GM21390 (cell line): ENCODE results near the gene IQUB.
"Not testable (repeated sequence)": the region's sequence is repeated elsewhere in the genome, so short reads cannot be mapped to it uniquely, and the experiment has no call there.

Source experiments
- ATAC-seq: cut with Tn5 transposase; IDR thresholded peaks from one replicate; pipeline ENCODE4 v1.9.1; 2021; ENCODE audit not compliant: unreplicated experiment

The IQUB gene

DNA sequence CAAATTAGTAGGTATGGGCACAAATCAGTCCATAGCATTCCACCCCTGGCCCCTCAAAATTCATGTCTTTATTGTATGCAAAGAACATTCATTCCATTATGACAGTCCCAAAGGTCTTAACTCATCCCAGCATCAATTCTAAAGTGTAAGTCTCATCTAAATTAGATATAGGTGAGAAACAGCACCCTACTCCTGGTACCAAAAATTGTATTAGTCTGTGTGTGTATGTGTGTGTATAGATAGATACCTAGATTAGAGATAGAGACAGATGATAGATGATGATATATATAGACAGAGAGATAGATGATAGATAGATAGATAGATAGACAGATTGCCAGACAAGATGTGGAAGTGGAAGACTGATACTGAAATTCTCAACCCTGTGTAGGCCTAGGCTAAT lies 109.9 kb downstream of the IQUB start:
- no peak for ATAC-seq

DNA sequence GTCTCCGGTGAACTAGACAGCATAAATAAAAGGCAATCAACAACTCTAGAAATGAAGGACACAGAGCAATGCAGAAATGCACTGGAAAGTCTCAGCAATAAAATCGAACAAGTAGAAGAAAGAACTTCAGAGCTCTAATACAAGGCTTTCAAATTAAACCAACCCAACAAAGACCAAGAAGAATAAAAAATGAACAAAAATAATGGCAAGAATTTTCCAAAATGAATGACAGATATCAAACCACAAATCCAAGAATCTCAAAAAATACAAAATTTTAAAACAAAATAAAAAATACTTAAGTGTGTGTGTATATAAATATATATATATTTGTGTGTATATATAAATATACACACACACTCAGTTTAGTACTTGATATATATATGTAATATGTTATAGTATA lies 110.8 kb downstream of the IQUB start:
- ATAC-seq = no peak

DNA sequence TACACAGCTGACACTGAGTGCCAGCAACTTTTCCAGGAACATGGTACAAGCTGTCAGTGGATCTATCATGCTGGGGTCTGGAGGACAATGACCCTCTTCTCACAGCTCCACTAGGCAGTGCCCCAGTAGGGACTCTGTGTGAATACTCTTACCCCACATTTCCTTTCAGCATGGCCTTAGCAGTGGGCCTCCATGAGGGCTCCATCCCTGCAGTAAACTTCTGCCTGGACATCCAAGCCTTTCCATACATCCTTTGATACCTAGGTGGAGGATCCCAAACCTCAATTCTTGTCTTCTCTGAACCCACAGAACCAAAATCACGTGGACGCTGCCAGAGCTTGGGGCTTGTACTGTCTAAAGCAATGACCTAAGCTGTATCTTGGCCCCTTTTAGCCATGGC lies 116.8 kb downstream of the IQUB start:
- ATAC-seq = no peak

DNA sequence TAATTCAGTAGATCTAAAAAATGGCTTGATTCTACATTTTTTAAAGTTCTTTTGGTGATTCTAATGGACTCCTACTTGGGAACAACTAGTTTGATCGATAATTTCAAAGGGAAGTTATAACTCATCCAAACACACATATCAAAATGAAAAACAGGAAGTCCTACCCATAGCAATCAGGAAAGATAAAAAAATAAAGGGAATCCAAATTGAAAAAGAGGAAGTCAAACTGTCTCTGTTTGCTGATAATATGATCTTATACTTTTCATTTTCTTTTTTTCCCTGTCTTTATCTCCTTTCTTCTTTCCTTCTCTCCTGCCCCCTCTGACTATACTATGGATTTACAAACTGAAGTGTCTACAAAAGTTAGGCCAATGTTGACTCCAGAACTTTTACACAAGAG lies 118.8 kb downstream of the IQUB start:
- no peak for ATAC-seq

DNA sequence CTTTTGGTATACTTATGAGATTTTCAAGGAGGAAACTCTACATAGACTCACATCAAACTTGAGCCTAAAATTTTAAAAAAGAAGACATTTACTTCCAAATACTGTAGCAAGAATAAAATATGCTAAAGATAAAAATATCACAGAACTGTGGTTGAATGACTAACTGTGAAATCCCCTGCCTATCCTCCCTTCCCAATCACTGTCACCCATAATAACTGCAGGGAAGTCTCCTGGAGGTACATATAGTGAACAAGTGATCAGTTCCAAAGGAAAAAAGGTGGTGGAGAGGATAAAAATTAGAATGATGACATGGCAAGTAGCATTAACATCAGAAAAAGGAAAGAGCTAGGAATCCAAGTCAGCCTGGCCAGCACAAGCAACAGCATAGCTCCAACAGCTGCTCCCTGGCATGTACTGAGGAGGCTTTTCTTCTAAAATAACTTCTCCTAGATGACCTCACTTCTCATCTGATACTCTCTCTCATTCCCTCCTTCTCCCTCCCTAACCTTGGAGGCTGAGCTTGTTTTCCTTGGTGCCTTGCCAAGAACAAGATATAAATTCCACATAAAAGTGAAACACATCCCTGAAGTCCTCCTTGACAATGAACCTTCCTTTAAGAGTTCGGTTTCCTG lies 124.0 kb downstream of the IQUB start:
- no peak for ATAC-seq

DNA sequence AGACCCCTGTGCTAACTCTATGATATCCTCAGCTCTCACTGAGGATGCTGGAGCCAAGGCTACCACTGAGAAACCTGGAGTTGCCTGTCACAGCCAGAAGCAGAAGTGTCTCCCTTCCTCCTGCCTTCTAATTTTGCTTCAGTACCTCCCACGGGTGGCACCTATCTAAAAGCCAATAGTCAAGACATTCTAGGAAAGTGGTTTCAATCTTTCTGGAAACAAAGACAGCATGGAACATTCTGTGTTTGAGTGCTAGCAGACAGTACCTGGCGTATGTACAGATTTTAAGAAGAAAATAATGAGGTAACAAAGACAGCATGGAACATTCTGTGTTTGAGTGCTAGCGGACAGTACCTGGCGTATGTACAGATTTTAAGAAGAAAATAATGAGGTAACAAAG lies 126.4 kb downstream of the IQUB start:
- not testable (repeated sequence) for ATAC-seq
